Activated T-helper 17 cell treated with anti-CD3 and anti-CD28 coated beads, Interleukin-2, amount 50 U/mL, for 72 hours (primary cell): ENCODE results near the gene FCRLA. TPM values are rescaled to one million over a fixed set of nuclear protein-coding genes. Genes with fewer than 3 reads are reported as not detected.
"Not testable (repeated sequence)": the region's sequence is repeated elsewhere in the genome, so short reads cannot be mapped to it uniquely, and the experiment has no call there.

ENCODE experiments used
- ATAC-seq: fragments of 150-1000 bp; cut with Tn5 transposase; replicated peaks from 2 replicates; pipeline ENCODE4 v1.10.0; 2021; ENCODE audit warnings: mild to moderate bottlenecking, moderate library complexity
- H3K27ac Mint-ChIP-seq: one replicate; pipeline ENCODE4 v1.8.0; 2022; ENCODE audit warnings: mixed read lengths
- H3K27me3 Mint-ChIP-seq: one replicate; pipeline ENCODE4 v1.8.0; 2022; ENCODE audit warnings: mixed read lengths
- H3K36me3 Mint-ChIP-seq: one replicate; pipeline ENCODE4 v1.8.0; 2022; ENCODE audit warnings: low read depth, mild to moderate bottlenecking, mixed read lengths
- H3K4me1 Mint-ChIP-seq: one replicate; pipeline ENCODE4 v1.8.0; 2022; ENCODE audit warnings: mixed read lengths
- H3K4me3 Mint-ChIP-seq: one replicate; pipeline ENCODE4 v1.8.0; 2022; ENCODE audit warnings: mild to moderate bottlenecking, mixed read lengths
- H3K9me3 Mint-ChIP-seq: one replicate; pipeline ENCODE4 v1.8.0; 2022; ENCODE audit warnings: mixed read lengths
- total RNA-seq, 2 donors: library from RNA; stranded (reverse); gene quantifications; one replicate each; pipeline ENCODE4 v1.2.3, GENCODE V29; 2022

Gene FCRLA
- total RNA-seq = not detected

GRCh38 chr1:161706482-161707347, at the start of gene FCRLA:
TSS of gene FCRLA (plus strand) at chr1:161707229. CDS start at chr1:161707265, 36 bp downstream.
- no peak within 1 kb of the TSS for H3K4me3 Mint-ChIP-seq
- no peak within 1 kb of the TSS for H3K27ac Mint-ChIP-seq
- H3K27me3 Mint-ChIP-seq = peaks cover 7% of the 10 kb centered on the region
- H3K36me3 Mint-ChIP-seq = no peaks in the 10 kb centered on the region
- peak; percentile 90 for ATAC-seq
- no peaks in the 10 kb centered on the region for H3K9me3 Mint-ChIP-seq
- H3K4me1 Mint-ChIP-seq = no peaks in the 10 kb centered on the region

- ATAC-seq, H3K27ac Mint-ChIP-seq, H3K4me3 Mint-ChIP-seq, H3K27me3 Mint-ChIP-seq, H3K4me1 Mint-ChIP-seq, H3K9me3 Mint-ChIP-seq, H3K36me3 Mint-ChIP-seq: not testable (repeated sequence)
Measured at GRCh38 chr1:161658524-161658923, 48.5 kb upstream of the FCRLA start.

- not testable (repeated sequence) for H3K4me3 Mint-ChIP-seq, H3K27ac Mint-ChIP-seq, H3K4me1 Mint-ChIP-seq, ATAC-seq, H3K27me3 Mint-ChIP-seq, H3K36me3 Mint-ChIP-seq, H3K9me3 Mint-ChIP-seq
Measured at GRCh38 chr1:161661660-161662311, 45.2 kb upstream of the FCRLA start.

- not testable (repeated sequence) for H3K4me3 Mint-ChIP-seq, H3K4me1 Mint-ChIP-seq, ATAC-seq, H3K36me3 Mint-ChIP-seq, H3K27ac Mint-ChIP-seq, H3K9me3 Mint-ChIP-seq, H3K27me3 Mint-ChIP-seq
Measured at GRCh38 chr1:161662684-161663339, 44.2 kb upstream of the FCRLA start, which contains the start of gene FCGR2B. TSS of gene FCGR2B (plus strand) at chr1:161663143. CDS start at chr1:161663242, 99 bp downstream.

- H3K4me3 Mint-ChIP-seq, H3K4me1 Mint-ChIP-seq, H3K36me3 Mint-ChIP-seq, H3K27ac Mint-ChIP-seq, H3K27me3 Mint-ChIP-seq, ATAC-seq, H3K9me3 Mint-ChIP-seq: not testable (repeated sequence)
Measured at GRCh38 chr1:161663569-161663968, 43.5 kb upstream of the FCRLA start.

GRCh38 chr1:161664689-161665088, 42.3 kb upstream of the FCRLA start:
- H3K4me3 Mint-ChIP-seq, H3K27me3 Mint-ChIP-seq, H3K27ac Mint-ChIP-seq, H3K9me3 Mint-ChIP-seq, ATAC-seq, H3K36me3 Mint-ChIP-seq, H3K4me1 Mint-ChIP-seq: not testable (repeated sequence)

GRCh38 chr1:161671045-161672020, 35.7 kb upstream of the FCRLA start:
- H3K4me1 Mint-ChIP-seq, H3K36me3 Mint-ChIP-seq, H3K27ac Mint-ChIP-seq, H3K27me3 Mint-ChIP-seq, H3K4me3 Mint-ChIP-seq, H3K9me3 Mint-ChIP-seq: not testable (repeated sequence)
- peak; percentile 73 for ATAC-seq

GRCh38 chr1:161673437-161673836, 33.6 kb upstream of the FCRLA start:
- H3K36me3 Mint-ChIP-seq, H3K27ac Mint-ChIP-seq, ATAC-seq, H3K27me3 Mint-ChIP-seq, H3K9me3 Mint-ChIP-seq, H3K4me1 Mint-ChIP-seq, H3K4me3 Mint-ChIP-seq: not testable (repeated sequence)

GRCh38 chr1:161674447-161674846, 32.6 kb upstream of the FCRLA start:
- not testable (repeated sequence) for H3K27me3 Mint-ChIP-seq, H3K4me3 Mint-ChIP-seq
- peak; percentile 54 for ATAC-seq

GRCh38 chr1:161674908-161675307, 32.1 kb upstream of the FCRLA start:
- not testable (repeated sequence) for H3K9me3 Mint-ChIP-seq, H3K36me3 Mint-ChIP-seq, H3K4me1 Mint-ChIP-seq, H3K27ac Mint-ChIP-seq, ATAC-seq, H3K4me3 Mint-ChIP-seq, H3K27me3 Mint-ChIP-seq

More at GRCh38 chr1:161674447-161674846, 32.6 kb upstream of the FCRLA start:
- not testable (repeated sequence) for H3K9me3 Mint-ChIP-seq, H3K27ac Mint-ChIP-seq, H3K4me1 Mint-ChIP-seq, H3K36me3 Mint-ChIP-seq

- Mint-ChIP-seq H3K4me3 (no peak overlapping the region), H3K4me1 (no peaks in the 10 kb centered on the region), H3K27ac (no peak overlapping the region), H3K27me3 (no peaks in the 10 kb centered on the region), H3K36me3 (no peaks in the 10 kb centered on the region), H3K9me3 (no peaks in the 10 kb centered on the region)
- no peak for ATAC-seq
Measured at GRCh38 chr1:161676441-161676840, 30.6 kb upstream of the FCRLA start.

- no peak overlapping the region for H3K4me3 Mint-ChIP-seq
- no peaks in the 10 kb centered on the region for H3K9me3 Mint-ChIP-seq
- no peak overlapping the region for H3K27ac Mint-ChIP-seq
- ATAC-seq = no peak
- no peaks in the 10 kb centered on the region for H3K36me3 Mint-ChIP-seq
- no peaks in the 10 kb centered on the region for H3K27me3 Mint-ChIP-seq
- H3K4me1 Mint-ChIP-seq = no peaks in the 10 kb centered on the region
Measured at GRCh38 chr1:161676958-161677689, 29.9 kb upstream of the FCRLA start.

- no peak for ATAC-seq
- Mint-ChIP-seq H3K36me3 (no peaks in the 10 kb centered on the region), H3K4me3 (no peak overlapping the region), H3K27ac (no peak overlapping the region), H3K4me1 (no peaks in the 10 kb centered on the region), H3K27me3 (peaks cover 6% of the 10 kb centered on the region), H3K9me3 (no peaks in the 10 kb centered on the region)
Measured at GRCh38 chr1:161678500-161678899, 28.5 kb upstream of the FCRLA start.
